ENCODE results near the gene ALG6.
A peak's percentile ranks its signal among the peaks of the same experiment; 100 is the strongest.

The ALG6 gene

GRCh38 chr1:63367215-63368103 is at the start of gene ALG6:
Gene ALG6, plus strand, starts transcription at chr1:63367627. Its CDS starts 3,351 bp downstream, at chr1:63370978.
- peaks cover 6% of the 10 kb centered on the region for H3K27me3 ChIP-seq (ENCODE audit: insufficient read depth, insufficient read length)
- peak within 1 kb of the TSS; percentile 96 for H3K4me3 ChIP-seq (ENCODE audit: insufficient read length, low read depth)
- 0 out of 2 replicates have a peak, but pooled peaks cover 5% of the 10 kb centered on the region for H3K9me3 ChIP-seq (ENCODE audit: insufficient read depth, low read length)
- H3K9ac ChIP-seq (ENCODE audit: insufficient read length, low read depth) = peak within 1 kb of the TSS; percentile 99
- H3K36me3 ChIP-seq (ENCODE audit: insufficient read depth, insufficient read length, low read length) = peaks cover 15% of the 10 kb centered on the region
- peaks cover 3% of the 10 kb centered on the region for H3K4me1 ChIP-seq (ENCODE audit: insufficient read depth, insufficient read length)
- TF ChIP-seq YY1 (IDR thresholded peaks at IDR 0.05; ENCODE audit: insufficient read depth, insufficient read length) (no peak), SUZ12 (IDR thresholded peaks at IDR 0.05; ENCODE audit: extremely low read depth, insufficient read depth, insufficient read length) (no peak), ZNF274 (IDR thresholded peaks at IDR 0.05; ENCODE audit: low read depth, low read length) (no peak)
- DNase-seq (ENCODE audit: low read depth, low spot score) = peak; percentile 98

- H3K9me3 ChIP-seq (ENCODE audit: insufficient read depth, low read length) = no peaks in the 10 kb centered on the region
- peak overlapping the region; percentile 77 for H3K9ac ChIP-seq (ENCODE audit: insufficient read length, low read depth)
- peaks cover 14% of the 10 kb centered on the region for H3K4me1 ChIP-seq (ENCODE audit: insufficient read depth, insufficient read length)
- H3K36me3 ChIP-seq (ENCODE audit: insufficient read depth, insufficient read length, low read length) = no peaks in the 10 kb centered on the region
- H3K27me3 ChIP-seq (ENCODE audit: insufficient read depth, insufficient read length) = peaks cover 54% of the 10 kb centered on the region
- peak overlapping the region; percentile 41 for H3K4me3 ChIP-seq (ENCODE audit: insufficient read length, low read depth)
- TF ChIP-seq SUZ12 (IDR thresholded peaks at IDR 0.05; ENCODE audit: extremely low read depth, insufficient read depth, insufficient read length) (no peak), ZNF274 (IDR thresholded peaks at IDR 0.05; ENCODE audit: low read depth, low read length) (no peak), YY1 (IDR thresholded peaks at IDR 0.05; ENCODE audit: insufficient read depth, insufficient read length) (no peak)
- DNase-seq (ENCODE audit: low read depth, low spot score) = no peak
Observed at GRCh38 chr1:63317817-63318152, 49.6 kb upstream of the ALG6 start.

- no peak overlapping the region for H3K4me3 ChIP-seq (ENCODE audit: insufficient read length, low read depth)
- H3K9ac ChIP-seq (ENCODE audit: insufficient read length, low read depth) = peak overlapping the region; percentile 77
- no peak for DNase-seq (ENCODE audit: low read depth, low spot score)
- H3K36me3 ChIP-seq (ENCODE audit: insufficient read depth, insufficient read length, low read length) = no peaks in the 10 kb centered on the region
- H3K9me3 ChIP-seq (ENCODE audit: insufficient read depth, low read length) = no peaks in the 10 kb centered on the region
- peaks cover 60% of the 10 kb centered on the region for H3K27me3 ChIP-seq (ENCODE audit: insufficient read depth, insufficient read length)
- peaks cover 14% of the 10 kb centered on the region for H3K4me1 ChIP-seq (ENCODE audit: insufficient read depth, insufficient read length)
- TF ChIP-seq SUZ12 (IDR thresholded peaks at IDR 0.05; ENCODE audit: extremely low read depth, insufficient read depth, insufficient read length) = no peak
- TF ChIP-seq YY1 (IDR thresholded peaks at IDR 0.05; ENCODE audit: insufficient read depth, insufficient read length) = no peak
- no peak for TF ChIP-seq ZNF274 (IDR thresholded peaks at IDR 0.05; ENCODE audit: low read depth, low read length)
Observed at GRCh38 chr1:63318201-63318979, 49.0 kb upstream of the ALG6 start.

- peak overlapping the region; percentile 15 for H3K9ac ChIP-seq (ENCODE audit: insufficient read length, low read depth)
- no peak for TF ChIP-seq ZNF274 (IDR thresholded peaks at IDR 0.05; ENCODE audit: low read depth, low read length)
- TF ChIP-seq SUZ12 (IDR thresholded peaks at IDR 0.05; ENCODE audit: extremely low read depth, insufficient read depth, insufficient read length) = peak; percentile 38
Observed at GRCh38 chr1:63319046-63320021, 48.1 kb upstream of the ALG6 start.

GRCh38 chr1:63320022-63320721 is 47.3 kb upstream of the ALG6 start:
- no peak for TF ChIP-seq YY1 (IDR thresholded peaks at IDR 0.05; ENCODE audit: insufficient read depth, insufficient read length)
- TF ChIP-seq SUZ12 (IDR thresholded peaks at IDR 0.05; ENCODE audit: extremely low read depth, insufficient read depth, insufficient read length) = peak; percentile 98
- H3K4me1 ChIP-seq (ENCODE audit: insufficient read depth, insufficient read length) = peaks cover 14% of the 10 kb centered on the region
- no peaks in the 10 kb centered on the region for H3K36me3 ChIP-seq (ENCODE audit: insufficient read depth, insufficient read length, low read length)
- no peaks in the 10 kb centered on the region for H3K9me3 ChIP-seq (ENCODE audit: insufficient read depth, low read length)
- peak overlapping the region; percentile 34 for H3K4me3 ChIP-seq (ENCODE audit: insufficient read length, low read depth)
- H3K27me3 ChIP-seq (ENCODE audit: insufficient read depth, insufficient read length) = peaks cover 78% of the 10 kb centered on the region
- peak overlapping the region; percentile 62 for H3K9ac ChIP-seq (ENCODE audit: insufficient read length, low read depth)
- no peak for DNase-seq (ENCODE audit: low read depth, low spot score)

More at GRCh38 chr1:63319046-63320021, 48.1 kb upstream of the ALG6 start:
- H3K27me3 ChIP-seq (ENCODE audit: insufficient read depth, insufficient read length) = peaks cover 70% of the 10 kb centered on the region
- H3K36me3 ChIP-seq (ENCODE audit: insufficient read depth, insufficient read length, low read length) = no peaks in the 10 kb centered on the region
- no peaks in the 10 kb centered on the region for H3K9me3 ChIP-seq (ENCODE audit: insufficient read depth, low read length)
- peaks cover 14% of the 10 kb centered on the region for H3K4me1 ChIP-seq (ENCODE audit: insufficient read depth, insufficient read length)
- H3K4me3 ChIP-seq (ENCODE audit: insufficient read length, low read depth) = peak overlapping the region; percentile 34
- DNase-seq (ENCODE audit: low read depth, low spot score) = no peak

GRCh38 chr1:63321066-63321784 is 46.2 kb upstream of the ALG6 start:
- peaks cover 18% of the 10 kb centered on the region for H3K4me1 ChIP-seq (ENCODE audit: insufficient read depth, insufficient read length)
- TF ChIP-seq ZNF274 (IDR thresholded peaks at IDR 0.05; ENCODE audit: low read depth, low read length) (no peak), SUZ12 (IDR thresholded peaks at IDR 0.05; ENCODE audit: extremely low read depth, insufficient read depth, insufficient read length) (no peak), YY1 (IDR thresholded peaks at IDR 0.05; ENCODE audit: insufficient read depth, insufficient read length) (no peak)
- no peaks in the 10 kb centered on the region for H3K36me3 ChIP-seq (ENCODE audit: insufficient read depth, insufficient read length, low read length)
- peak overlapping the region; percentile 12 for H3K4me3 ChIP-seq (ENCODE audit: insufficient read length, low read depth)
- DNase-seq (ENCODE audit: low read depth, low spot score) = no peak
- H3K9ac ChIP-seq (ENCODE audit: insufficient read length, low read depth) = peak overlapping the region; percentile 42
- peaks cover 88% of the 10 kb centered on the region for H3K27me3 ChIP-seq (ENCODE audit: insufficient read depth, insufficient read length)
- H3K9me3 ChIP-seq (ENCODE audit: insufficient read depth, low read length) = no peaks in the 10 kb centered on the region

All from NT2/D1 (cell line).